Keratinocyte (primary cell): Measurements from ENCODE around the gene ABLIM2.

Source experiments
- CTCF ChIP-seq, 3 experiments: IDR thresholded peaks in 1 of 3; conservative IDR thresholded peaks in 1 of 3; optimal IDR thresholded peaks in 1 of 3; 2 replicates in 2 of 3; 3 replicates in 1 of 3; pipeline versions ENCODE3 to v1.5.1; 2011; ENCODE audit warnings: low read length in 3 of 3, mild to moderate bottlenecking in 3 of 3, moderate library complexity in 2 of 3, control low read depth in 1 of 3, inconsistent platforms in 1 of 3; ENCODE audit not compliant: insufficient read depth in 2 of 3; ENCODE audit errors: extremely low read depth in 1 of 3
- EZH2 ChIP-seq: IDR thresholded peaks from one replicate; pipeline ENCODE4 v1.6.1; 2012; ENCODE audit warnings: inconsistent platforms, mild to moderate bottlenecking, low read length, moderate library complexity

GRCh38 chr4:8072235-8072968, 86.2 kb downstream of the ABLIM2 start:
- no peak for TF ChIP-seq CTCF (optimal IDR thresholded peaks at IDR 0.05 in 1 of 3, IDR thresholded peaks at IDR 0.05 in 1 of 3, conservative IDR thresholded peaks at IDR 0.05 in 1 of 3; ENCODE audit: extremely low read depth in 1 of 3, insufficient read depth in 2 of 3, low read length in 3 of 3)
- peak; percentile 18 for TF ChIP-seq EZH2
